WTC11 (cell line): ENCODE measurements around the gene MAGEB2. TPM values are rescaled to one million over a fixed set of nuclear protein-coding genes. Genes with fewer than 3 reads are reported as not detected.
A peak's percentile ranks its signal among the peaks of the same experiment; 100 is the strongest.

Experiments
- ATAC-seq: fragments of 200-7000 bp; cut with Tn5 transposase; 2 replicates; pipeline ENCODE4 v1.10.0; 2021; ENCODE audit warnings: mild to moderate bottlenecking, moderate library complexity
- CTCF ChIA-PET: fragments of 300-600 bp; sonication (Branson Sonifier 250); formaldehyde crosslinking; loops from one replicate; lab custom pipeline; 2021; ENCODE audit warnings: antibody characterized with exemption; lab: Charles Lee
- POLR2A ChIA-PET: fragments of 350-600 bp; sonication (Branson Sonifier 250); formaldehyde crosslinking; loops from one replicate; lab custom pipeline; 2021; ENCODE audit warnings: antibody characterized with exemption; lab: Charles Lee
- DNase-seq: peaks from one replicate; pipeline ENCODE4 v3.0.0; 2021; ENCODE audit warnings: low spot score
- H3K27ac Mint-ChIP-seq: 2 replicates; pipeline ENCODE4 v1.8.0; 2021; ENCODE audit warnings: mixed read lengths
- H3K27me3 Mint-ChIP-seq: 2 replicates; pipeline ENCODE4 v1.8.0; 2021; ENCODE audit warnings: low read depth, mild to moderate bottlenecking, moderate library complexity, mixed read lengths
- H3K36me3 Mint-ChIP-seq: 2 replicates; pipeline ENCODE4 v1.8.0; 2021; ENCODE audit warnings: mixed read lengths
- H3K4me1 Mint-ChIP-seq: 2 replicates; pipeline ENCODE4 v1.8.0; 2022; ENCODE audit warnings: mixed read lengths
- H3K4me3 Mint-ChIP-seq: 2 replicates; pipeline ENCODE4 v1.8.0; 2021; ENCODE audit warnings: mild to moderate bottlenecking, moderate library complexity, mixed read lengths
- H3K9me3 Mint-ChIP-seq: 2 replicates; pipeline ENCODE4 v1.8.0; 2021; ENCODE audit warnings: mixed read lengths
- ARID4B ChIP-seq: sonication (generic); formaldehyde crosslinking; IDR thresholded peaks from 2 replicates; pipeline ENCODE4 v1.8.0; 2023; ENCODE audit warnings: missing genetic modification reagents, mild to moderate bottlenecking, borderline replicate concordance
- ATF1 ChIP-seq: sonication (generic); formaldehyde crosslinking; IDR thresholded peaks from 2 replicates; pipeline ENCODE4 v1.8.1; 2023; ENCODE audit warnings: mild to moderate bottlenecking, moderate library complexity, missing genetic modification reagents
- FOXP1 ChIP-seq: sonication (generic); formaldehyde crosslinking; IDR thresholded peaks from 2 replicates; pipeline ENCODE4 v1.8.0; 2022; ENCODE audit warnings: missing genetic modification reagents, mild to moderate bottlenecking, moderate library complexity, borderline replicate concordance
- GRHL2 ChIP-seq: fragments of 250-450 bp; sonication (Bioruptor Pico); IDR thresholded peaks from 2 replicates; pipeline ENCODE4 v1.8.0; 2022; ENCODE audit warnings: mild to moderate bottlenecking, moderate library complexity; ENCODE audit not compliant: insufficient replicate concordance, severe bottlenecking
- HMGA2 ChIP-seq: fragments of 250-450 bp; sonication (Bioruptor Pico); IDR thresholded peaks from 2 replicates; pipeline ENCODE4 v1.4.0; 2021; ENCODE audit warnings: mild to moderate bottlenecking, moderate library complexity
- JUN ChIP-seq: sonication (generic); formaldehyde crosslinking; IDR thresholded peaks from 2 replicates; pipeline ENCODE4 v1.8.0; 2023; ENCODE audit warnings: mild to moderate bottlenecking, missing genetic modification reagents
- MLX ChIP-seq: sonication (generic); formaldehyde crosslinking; IDR thresholded peaks from 2 replicates; pipeline ENCODE4 v1.8.1; 2023; ENCODE audit warnings: mild to moderate bottlenecking, missing genetic modification reagents, moderate library complexity
- PRRX2 ChIP-seq: fragments of 250-450 bp; sonication (Bioruptor Pico); IDR thresholded peaks from 2 replicates; pipeline ENCODE4 v1.8.0; 2021; ENCODE audit warnings: mild to moderate bottlenecking
- RELA ChIP-seq: sonication (generic); formaldehyde crosslinking; IDR thresholded peaks from 2 replicates; pipeline ENCODE4 v1.8.1; 2022; ENCODE audit warnings: missing genetic modification reagents, mild to moderate bottlenecking, borderline replicate concordance
- SMAD3 ChIP-seq: sonication (generic); formaldehyde crosslinking; IDR thresholded peaks from 2 replicates; pipeline ENCODE4 v1.8.0; 2022; ENCODE audit warnings: missing genetic modification reagents, mild to moderate bottlenecking, borderline replicate concordance
- SP1 ChIP-seq: sonication (generic); formaldehyde crosslinking; conservative IDR thresholded peaks from 2 replicates; pipeline ENCODE4 v1.8.1; 2022; ENCODE audit warnings: missing genetic modification reagents
- ZNF219 ChIP-seq: sonication (generic); formaldehyde crosslinking; IDR thresholded peaks from 2 replicates; pipeline ENCODE4 v1.8.0; 2023; ENCODE audit warnings: missing genetic modification reagents, mild to moderate bottlenecking, borderline replicate concordance
- ZNF317 ChIP-seq: sonication (generic); formaldehyde crosslinking; IDR thresholded peaks from 2 replicates; pipeline ENCODE4 v1.8.1; 2023; ENCODE audit warnings: low read depth, mild to moderate bottlenecking, moderate library complexity, missing genetic modification reagents, borderline replicate concordance
- ZNF416 ChIP-seq: fragments of 250-450 bp; sonication (Bioruptor Pico); IDR thresholded peaks from 2 replicates; pipeline ENCODE4 v1.9.0; 2021; ENCODE audit warnings: mild to moderate bottlenecking, inconsistent platforms
- ZNF423 ChIP-seq: fragments of 250-450 bp; sonication (Bioruptor Pico); IDR thresholded peaks from 2 replicates; pipeline ENCODE4 v2.1.2; 2022; ENCODE audit warnings: mild to moderate bottlenecking, moderate library complexity
- ZNF512 ChIP-seq: sonication (generic); formaldehyde crosslinking; IDR thresholded peaks from 2 replicates; pipeline ENCODE4 v1.8.1; 2022; ENCODE audit warnings: missing genetic modification reagents, borderline replicate concordance
- total RNA-seq: library from RNA; stranded (reverse); gene quantifications from 3 replicates; pipeline ENCODE4 v1.2.3, GENCODE V29; 2021

The MAGEB2 gene
- total RNA-seq, 1 experiment from 2014 or later = 0.35 TPM

GRCh38 chrX:30217465-30217864 lies 2.1 kb downstream of the MAGEB2 start:
- ChIA-PET CTCF (no interaction called here), POLR2A (no interaction called here)
- no peak for ATAC-seq

GRCh38 chrX:30219372-30219771 lies 4.0 kb downstream of the MAGEB2 start:
- Mint-ChIP-seq H3K27ac (0 out of 2 replicates have a peak overlapping the region, but pooled peaks have one; percentile 65), H3K27me3 (peaks cover 26% of the 10 kb centered on the region)

More at GRCh38 chrX:30217465-30217864, 2.1 kb downstream of the MAGEB2 start:
- H3K27ac Mint-ChIP-seq = no peak overlapping the region
- H3K4me3 Mint-ChIP-seq = no peak overlapping the region
- H3K27me3 Mint-ChIP-seq = peaks cover 26% of the 10 kb centered on the region
- TF ChIP-seq ZNF219 (CRISPR knock-in tag) (no peak), SMAD3 (CRISPR knock-in tag) (no peak), ZNF423 (CRISPR knock-in tag) (no peak), FOXP1 (CRISPR knock-in tag) (no peak), HMGA2 (no peak), MLX (CRISPR knock-in tag) (no peak), GRHL2 (CRISPR knock-in tag) (no peak), JUN (CRISPR knock-in tag) (no peak), ZNF512 (CRISPR knock-in tag) (no peak), ZNF317 (CRISPR knock-in tag) (no peak), ATF1 (CRISPR knock-in tag) (no peak), PRRX2 (CRISPR knock-in tag) (no peak), RELA (CRISPR knock-in tag) (no peak)
- TF ChIP-seq, all 79 proteins: peak for 0
- Mint-ChIP-seq H3K4me1 (peaks cover 24% of the 10 kb centered on the region), H3K36me3 (0 out of 2 replicates have a peak, but pooled peaks cover 2% of the 10 kb centered on the region), H3K9me3 (no peaks in the 10 kb centered on the region)
- no peak for DNase-seq

More at GRCh38 chrX:30219372-30219771, 4.0 kb downstream of the MAGEB2 start:
- ATAC-seq = peak; percentile 91
- no peak overlapping the region for H3K4me3 Mint-ChIP-seq
- H3K4me1 Mint-ChIP-seq = peaks cover 24% of the 10 kb centered on the region
- ChIA-PET POLR2A (no interaction called here), CTCF (no interaction called here)
- H3K36me3 Mint-ChIP-seq = 0 out of 2 replicates have a peak, but pooled peaks cover 2% of the 10 kb centered on the region
- DNase-seq = peak; percentile 11
- H3K9me3 Mint-ChIP-seq = no peaks in the 10 kb centered on the region
- TF ChIP-seq ZNF416 (CRISPR knock-in tag) = no peak
- no peak for TF ChIP-seq ZNF423 (CRISPR knock-in tag)
- no peak for TF ChIP-seq ZNF219 (CRISPR knock-in tag)
- TF ChIP-seq ARID4B (CRISPR knock-in tag) = no peak
- no peak for TF ChIP-seq SP1 (CRISPR knock-in tag)
